ENCODE data around the gene PLEKHJ1.
"Not testable (repeated sequence)": the region's sequence is repeated elsewhere in the genome, so short reads cannot be mapped to it uniquely, and the experiment has no call there.

PLEKHJ1 gene

DNA sequence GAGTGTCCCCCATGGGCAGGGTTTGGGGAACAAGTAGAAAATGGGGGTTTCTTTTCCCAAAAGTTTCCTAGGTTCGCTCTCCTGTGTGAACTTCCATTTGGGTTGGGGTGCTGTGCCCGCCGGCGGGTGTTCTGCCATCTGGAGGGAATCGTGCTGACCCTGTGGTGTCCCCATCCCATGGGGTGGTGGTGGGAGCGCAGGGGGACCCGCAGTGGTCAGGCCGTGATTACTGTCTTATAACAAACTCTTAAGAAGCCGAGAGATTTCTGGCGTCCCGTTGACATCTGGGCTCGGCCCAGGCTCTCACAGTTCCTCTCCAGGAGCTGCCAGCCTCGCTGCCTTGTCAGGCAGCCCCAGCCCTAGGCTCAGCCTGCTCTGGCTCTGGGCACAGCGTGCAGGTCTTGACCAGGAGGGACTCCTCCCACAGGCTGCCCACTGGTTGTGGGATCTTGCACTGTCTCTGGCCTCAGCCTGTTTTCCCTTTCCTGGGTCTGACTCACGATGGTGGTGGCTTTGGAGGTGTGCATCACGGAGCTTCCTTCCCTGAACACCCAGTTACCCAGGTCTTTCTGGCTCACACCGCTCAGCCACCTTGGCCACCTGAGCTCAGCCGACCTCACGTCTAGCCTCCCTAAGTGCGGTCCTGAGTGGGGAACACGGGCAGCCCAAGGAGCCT is 34.5 kb downstream of the PLEKHJ1 start:
- DNase-seq, result no peak

DNA sequence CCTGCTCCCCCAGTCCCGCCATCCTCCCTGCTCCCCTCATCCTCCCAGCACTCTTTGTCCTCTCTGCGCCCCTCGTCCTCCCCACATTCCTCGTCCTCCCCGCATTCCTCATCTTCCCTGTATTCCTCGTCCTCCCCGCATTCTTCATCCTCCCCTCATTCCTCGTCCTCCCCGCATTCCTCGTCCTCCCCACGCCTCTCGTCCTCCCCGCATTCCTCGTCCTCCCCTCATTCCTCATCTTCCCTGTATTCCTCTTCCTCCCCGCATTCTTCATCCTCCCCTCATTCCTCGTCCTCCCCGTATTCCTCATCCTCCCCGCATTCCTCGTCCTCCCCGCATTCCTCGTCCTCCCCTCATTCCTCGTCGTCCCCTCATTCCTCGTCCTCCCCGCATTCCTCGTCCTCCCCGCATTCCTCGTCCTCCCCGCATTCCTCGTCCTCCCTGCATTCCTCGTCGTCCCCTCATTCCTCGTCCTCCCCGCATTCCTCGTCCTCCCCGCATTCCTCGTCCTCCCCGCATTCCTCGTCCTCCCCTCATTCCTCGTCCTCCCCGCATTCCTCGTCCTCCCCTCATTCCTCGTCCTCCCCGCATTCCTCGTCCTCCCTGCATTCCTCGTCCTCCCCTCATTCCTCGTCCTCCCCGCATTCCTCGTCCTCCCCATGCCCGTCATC is 35.4 kb downstream of the PLEKHJ1 start:
- DNase-seq, result not testable (repeated sequence)

DNA sequence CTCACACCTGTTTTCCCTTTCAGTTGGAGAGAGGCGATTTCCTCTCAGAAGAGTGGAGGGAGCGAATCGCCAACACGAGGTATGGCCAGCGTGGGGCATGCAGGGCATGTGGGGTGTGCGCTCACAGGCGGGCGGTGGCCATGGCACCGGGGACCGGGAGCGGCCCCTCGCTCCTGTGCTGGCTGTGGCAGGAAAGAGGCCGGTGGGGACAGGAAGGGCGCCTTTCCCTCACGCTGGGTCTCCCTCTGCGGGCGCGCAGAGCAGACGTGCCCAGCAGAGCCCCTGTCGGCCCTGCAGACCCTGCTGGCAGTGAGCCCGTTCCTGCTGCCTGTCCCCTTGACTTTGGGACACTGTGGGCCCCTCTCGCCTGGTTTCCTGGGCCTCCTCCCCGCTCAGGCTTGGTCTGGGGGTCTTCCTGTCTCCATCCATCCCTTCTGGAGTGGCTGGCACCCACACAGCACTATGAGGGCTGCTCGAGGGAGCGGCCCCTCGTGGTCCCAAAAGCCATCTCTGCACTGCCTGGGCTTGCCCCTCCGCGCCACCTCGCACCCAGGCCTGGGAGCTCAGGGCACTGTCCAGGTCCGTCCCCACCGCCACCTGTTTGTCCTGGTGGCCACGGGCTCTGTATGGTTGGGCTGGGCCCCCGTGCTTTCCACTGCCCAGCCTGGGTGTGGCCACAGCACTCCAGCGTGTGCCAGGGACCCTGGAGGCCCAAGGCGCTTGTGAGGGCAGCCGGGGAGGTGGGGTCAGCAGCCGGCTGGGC is 36.1 kb downstream of the PLEKHJ1 start:
- DNase-seq, result no peak

GRCh38 chr19:2199215-2199614 is 36.9 kb downstream of the PLEKHJ1 start:
- no peak for DNase-seq

GRCh38 chr19:2198317-2198716 is 37.8 kb downstream of the PLEKHJ1 start:
- DNase-seq, result no peak

DNA sequence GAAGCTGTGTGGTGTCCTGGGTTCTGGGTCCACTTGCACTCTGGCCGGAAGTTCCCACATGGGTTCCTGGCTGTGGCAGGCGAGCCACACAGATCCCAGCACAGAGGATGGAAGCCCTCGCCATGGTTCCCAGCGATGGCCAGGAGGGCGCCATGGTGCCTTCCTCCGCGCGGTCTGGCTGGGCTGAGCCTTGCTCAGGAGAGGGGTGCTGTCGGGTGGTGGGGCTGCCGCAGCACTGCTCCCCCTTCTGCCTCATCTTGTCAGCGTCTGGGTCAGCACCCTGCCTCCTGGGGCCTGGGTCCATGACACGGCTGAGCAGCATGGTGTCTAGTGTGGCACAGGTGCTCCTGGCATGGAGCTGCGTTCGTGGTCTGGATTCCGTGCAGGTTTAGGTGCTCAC is 38.9 kb downstream of the PLEKHJ1 start:
- no peak for DNase-seq

GRCh38 chr19:2195914-2196313 is 40.2 kb downstream of the PLEKHJ1 start:
- no peak for DNase-seq

- DNase-seq, result no peak
Measured at GRCh38 chr19:2195361-2195760, 40.8 kb downstream of the PLEKHJ1 start.

- DNase-seq, result no peak
Measured at GRCh38 chr19:2194513-2195078, 41.5 kb downstream of the PLEKHJ1 start.

DNA sequence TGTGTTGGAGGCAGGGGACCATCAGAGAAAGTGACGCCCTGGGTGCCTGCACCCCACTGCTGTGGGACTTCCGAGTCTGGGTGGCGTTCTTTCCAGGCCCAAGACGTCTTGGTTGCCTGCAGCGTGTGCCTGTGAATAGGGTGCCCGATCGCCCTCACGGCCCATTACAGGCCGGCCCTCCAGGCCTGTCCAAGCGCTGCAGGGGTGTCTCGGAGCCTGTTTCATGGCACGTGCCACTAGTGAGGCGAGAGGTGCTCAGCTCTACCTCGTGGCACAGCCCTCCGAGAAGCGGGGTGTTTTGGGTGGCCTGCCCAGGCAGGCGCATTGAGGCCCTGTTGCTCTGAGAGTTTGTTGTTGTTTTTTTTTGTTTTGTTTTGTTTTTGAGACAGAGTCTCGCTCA is 42.3 kb downstream of the PLEKHJ1 start:
- no peak for DNase-seq

DNA sequence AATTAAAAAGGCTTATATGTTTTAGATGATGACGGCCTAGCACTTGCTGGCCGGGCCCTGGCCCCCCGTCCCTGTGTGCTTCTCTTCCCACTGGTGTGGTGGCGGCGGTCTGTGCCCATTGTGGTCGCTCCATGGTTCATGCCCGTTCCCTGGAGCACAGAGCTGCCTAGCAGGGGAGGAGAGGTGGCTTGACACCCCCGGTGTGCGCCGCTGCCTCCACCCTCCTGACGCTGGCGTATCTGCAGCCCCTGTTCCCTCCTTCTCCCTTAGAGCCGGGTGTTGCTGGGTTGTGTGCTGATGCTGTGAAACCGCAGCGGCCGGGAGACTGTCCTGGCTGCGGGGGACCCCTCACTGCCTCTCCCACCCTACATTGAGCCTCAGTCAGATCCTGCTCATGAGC is 43.3 kb downstream of the PLEKHJ1 start:
- DNase-seq, result no peak

DNA sequence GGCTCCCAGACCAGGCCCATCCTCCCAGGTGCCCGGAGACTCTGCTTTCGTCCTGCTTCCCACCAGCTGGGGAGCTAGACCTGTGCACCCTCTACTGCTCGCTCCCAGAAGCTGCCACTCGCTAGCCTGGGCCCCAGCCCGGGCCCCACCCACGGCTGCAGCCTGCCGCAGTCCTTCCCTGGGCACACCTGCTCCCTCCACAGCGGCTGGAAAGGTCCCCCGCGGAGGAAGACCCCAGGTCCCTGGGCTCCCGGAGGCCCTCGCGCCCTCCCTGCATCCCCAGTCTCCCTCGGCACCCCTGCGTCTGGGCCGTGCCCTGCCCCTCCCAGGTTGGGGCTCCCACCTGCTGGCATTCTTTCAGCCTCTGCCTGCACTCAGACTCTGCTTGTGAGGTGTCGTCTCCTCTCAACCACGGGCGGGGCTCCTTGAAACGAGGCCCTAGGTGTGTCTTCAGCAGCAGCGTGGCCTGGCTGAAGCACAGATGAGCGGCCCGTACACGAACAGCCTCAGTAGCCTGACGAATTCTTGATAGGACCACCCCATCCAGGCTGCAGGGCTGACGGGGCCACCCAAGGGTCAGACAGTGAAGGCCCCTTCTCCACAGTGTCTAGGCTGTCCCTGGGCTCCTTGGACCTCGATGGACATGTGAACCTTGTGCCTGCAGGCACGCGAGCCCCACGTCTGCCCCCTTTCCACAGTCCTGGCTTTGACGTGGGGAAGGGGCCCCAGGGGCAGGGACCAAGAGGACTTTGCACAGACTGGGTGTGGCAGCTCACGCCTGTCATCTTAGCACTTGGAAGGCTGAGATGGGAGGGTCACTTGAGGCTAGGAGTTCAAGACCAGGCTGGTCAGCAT is 44.4 kb downstream of the PLEKHJ1 start:
- no peak for DNase-seq

GRCh38 chr19:2190848-2191455 is 45.2 kb downstream of the PLEKHJ1 start:
- DNase-seq, result no peak

DNA sequence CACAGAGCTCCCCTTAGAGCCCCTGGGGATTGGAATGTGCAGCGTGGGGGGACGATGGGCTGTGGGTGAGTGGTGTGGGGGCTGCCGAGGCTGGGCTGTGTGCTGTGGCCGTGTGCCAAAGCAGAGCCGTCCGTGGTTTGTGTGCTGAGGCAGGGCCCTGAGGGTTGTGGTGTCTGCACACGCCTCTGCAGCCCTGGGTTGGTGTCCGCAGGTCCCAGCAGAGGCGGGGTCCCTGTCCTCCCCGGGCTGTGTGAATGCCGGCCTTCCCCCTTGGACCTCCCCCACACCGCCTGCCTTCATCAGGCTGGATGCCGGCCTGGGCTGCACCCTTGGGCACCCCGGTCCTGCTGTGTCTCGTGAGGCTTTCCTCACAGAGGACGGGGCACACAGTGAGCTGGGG is 46.2 kb downstream of the PLEKHJ1 start:
- DNase-seq, result no peak

- no peak for DNase-seq
Measured at GRCh38 chr19:2188708-2189385, 47.3 kb downstream of the PLEKHJ1 start.

GRCh38 chr19:2187159-2187558 is 49.0 kb downstream of the PLEKHJ1 start:
- DNase-seq, result no peak

DNA sequence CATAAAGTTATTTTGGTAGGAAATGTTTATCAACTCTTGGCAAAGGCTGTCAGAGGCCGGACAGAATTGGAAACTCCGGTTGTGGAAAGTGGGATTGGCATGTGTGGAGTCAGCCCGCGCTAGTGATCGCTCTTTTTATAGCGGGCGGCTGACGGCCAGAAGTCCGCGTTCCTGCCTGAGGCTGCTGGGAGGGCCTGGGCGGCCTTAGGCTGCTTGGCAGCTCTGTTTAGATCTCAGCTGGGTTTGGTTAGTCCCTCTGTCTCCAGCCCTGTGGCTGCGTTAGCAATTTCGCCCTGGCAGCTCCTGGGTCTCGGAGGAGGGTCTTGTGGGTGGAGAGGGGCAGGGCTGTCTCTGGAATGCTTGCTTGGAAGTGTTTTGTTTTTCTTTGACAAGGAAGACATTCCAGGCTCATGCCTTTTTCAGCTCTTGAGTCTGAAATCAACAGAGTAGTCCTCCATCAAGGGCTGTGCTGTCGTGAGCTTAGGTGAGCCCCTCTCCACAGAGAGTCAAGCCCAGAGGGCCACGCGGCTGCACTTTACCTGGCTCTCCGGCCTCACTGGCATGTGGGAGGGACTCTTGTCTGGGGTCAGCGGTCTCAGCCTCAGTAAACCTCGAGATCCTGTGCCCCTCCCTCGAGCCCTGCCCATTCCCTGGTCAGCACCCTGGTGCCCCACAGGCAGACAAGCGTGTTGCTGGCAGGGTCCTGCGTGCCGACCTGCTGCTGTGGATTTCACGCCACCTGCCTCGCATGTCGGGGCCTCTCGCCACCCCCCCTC is 49.9 kb downstream of the PLEKHJ1 start:
- DNase-seq, result peak in 6 of 56 donors; percentile 6 to 26 (median 16)

GRCh38 chr19:2185734-2186070 is 50.4 kb downstream of the PLEKHJ1 start:
- DNase-seq, result no peak

DNA sequence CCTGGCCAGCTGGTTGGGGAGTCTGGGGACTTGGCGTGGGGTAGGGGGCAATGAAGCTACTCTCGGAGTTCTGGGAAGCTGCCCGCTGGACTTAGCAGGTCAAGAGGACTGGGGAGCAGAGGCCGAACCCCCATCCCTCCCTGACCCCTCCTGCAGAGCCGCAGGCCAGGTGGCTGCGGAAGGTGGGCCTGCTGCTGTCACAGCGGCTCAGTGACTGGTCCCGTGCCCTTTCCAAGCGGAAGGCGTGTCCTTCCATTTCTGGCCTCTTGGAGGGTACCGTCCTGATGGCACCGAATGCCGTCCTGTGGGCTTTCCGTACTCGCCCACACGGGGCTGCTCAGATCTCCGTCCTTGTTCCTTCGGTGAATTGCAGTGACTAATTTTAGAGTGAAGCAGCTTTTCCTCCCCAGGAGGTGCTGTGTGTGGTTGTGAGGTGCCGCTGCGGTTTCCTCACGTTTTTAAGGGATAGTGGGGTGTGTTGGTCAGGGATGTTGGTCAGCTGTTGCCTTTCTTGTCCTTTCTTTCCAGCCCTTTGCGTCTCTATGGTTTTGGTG is 51.6 kb downstream of the PLEKHJ1 start:
- peak in 1 of 56 donors; percentile 8 for DNase-seq

Data from amygdala (tissue), 56 donors.